Urinary bladder (tissue), 4 donors: ENCODE data around the gene PID1. TPM values are rescaled to one million over a fixed set of nuclear protein-coding genes. Genes with fewer than 3 reads are reported as not detected.

ENCODE experiments used
- DNase-seq: peaks from one replicate; pipeline ENCODE4 v3.0.0-alpha.2; 2015; ENCODE audit errors: extremely low spot score
- H3K27ac ChIP-seq: one replicate; pipeline ENCODE4 v1.5.1; 2013; ENCODE audit warnings: low read depth, mild to moderate bottlenecking, moderate library complexity
- H3K36me3 ChIP-seq: one replicate; pipeline ENCODE4 v1.6.1; 2013; ENCODE audit warnings: mild to moderate bottlenecking, moderate library complexity; ENCODE audit not compliant: insufficient read depth
- H3K4me1 ChIP-seq: one replicate; pipeline ENCODE4 v1.6.1; 2013; ENCODE audit warnings: mild to moderate bottlenecking, moderate library complexity; ENCODE audit not compliant: insufficient read depth
- H3K4me3 ChIP-seq: one replicate; pipeline ENCODE4 v1.5.1; 2013; ENCODE audit warnings: low read depth, low read length
- WGBS: extraction: QIAGEN DNeasy Blood & Tissue Kit; methylation state at CpG from one replicate; pipeline ENCODE4 v1.1.7; 2013; 5-methylcytosine and 5-hydroxymethylcytosine counted together
- polyA plus RNA-seq: library from polyadenylated mRNA; stranded (reverse); fragments of 200-250 nt; gene quantifications from one replicate; pipeline ENCODE4 v1.2.3, GENCODE V29; 2013
- total RNA-seq: library from RNA; depleted of rRNA; stranded (reverse); fragments of >200 nt; gene quantifications from one replicate; pipeline ENCODE4 v1.2.3, GENCODE V29; 2014
- donor health status: healthy with polysubstance abuse.
- donor health status: healthy.

Gene PID1, protein sequence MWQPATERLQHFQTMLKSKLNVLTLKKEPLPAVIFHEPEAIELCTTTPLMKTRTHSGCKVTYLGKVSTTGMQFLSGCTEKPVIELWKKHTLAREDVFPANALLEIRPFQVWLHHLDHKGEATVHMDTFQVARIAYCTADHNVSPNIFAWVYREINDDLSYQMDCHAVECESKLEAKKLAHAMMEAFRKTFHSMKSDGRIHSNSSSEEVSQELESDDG
- 63.9 TPM for total RNA-seq
- 85.8 TPM for polyA plus RNA-seq

DNA sequence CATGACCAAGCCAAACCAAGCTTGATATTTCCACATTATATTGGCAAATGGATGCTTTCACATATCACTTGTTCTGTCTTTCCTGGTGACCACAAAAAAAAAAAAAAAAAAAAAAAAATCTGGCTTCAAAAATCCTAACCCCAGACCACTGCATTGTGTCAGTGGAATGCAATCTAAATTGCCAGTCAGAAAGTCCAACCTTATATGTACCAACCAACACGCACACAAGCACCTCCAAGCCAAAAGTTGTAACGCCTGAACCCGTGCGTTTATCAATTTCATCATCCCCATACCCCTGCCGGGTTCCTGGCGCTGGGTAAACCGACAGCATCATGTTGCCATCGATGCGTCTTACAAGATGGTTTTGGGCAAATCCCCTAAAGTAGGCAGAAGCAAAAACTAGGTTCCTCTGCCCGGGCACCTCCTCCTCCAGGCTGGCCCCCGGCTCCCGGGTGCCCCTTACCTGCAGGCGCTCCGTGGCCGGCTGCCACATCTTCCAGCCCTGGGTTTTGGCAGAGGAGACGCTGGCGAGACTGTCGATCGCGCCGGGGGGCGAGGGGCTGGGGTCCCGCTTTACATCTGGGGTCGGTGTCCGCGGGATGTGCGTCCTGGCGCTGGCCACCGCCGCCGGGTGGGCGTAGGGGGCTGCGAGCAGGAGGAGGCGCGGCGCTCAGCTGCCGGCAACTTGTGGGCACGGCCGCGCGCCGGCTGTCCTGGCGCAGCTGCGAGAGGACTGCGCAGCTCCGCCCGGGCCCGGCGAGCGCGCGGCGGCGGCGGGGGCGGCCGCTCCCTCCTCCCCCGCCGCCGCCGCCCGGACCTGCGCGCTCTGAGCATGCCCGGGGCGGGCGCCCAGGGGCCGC, at the start of gene PID1:
Gene PID1 (minus strand): TSS at position 737 of the 860 bp plus-strand sequence. CDS start 244 bp downstream, at position 493.
- Histone ChIP-seq H3K36me3 (no peaks in the 10 kb centered on the region), H3K4me3 (peak within 1 kb of the TSS; percentile 75), H3K4me1 (no peaks in the 10 kb centered on the region), H3K27ac (peak within 1 kb of the TSS; percentile 57)
- no peak for DNase-seq
- WGBS: 2% methylated on average over 68 of the region's 68 CpGs

DNA sequence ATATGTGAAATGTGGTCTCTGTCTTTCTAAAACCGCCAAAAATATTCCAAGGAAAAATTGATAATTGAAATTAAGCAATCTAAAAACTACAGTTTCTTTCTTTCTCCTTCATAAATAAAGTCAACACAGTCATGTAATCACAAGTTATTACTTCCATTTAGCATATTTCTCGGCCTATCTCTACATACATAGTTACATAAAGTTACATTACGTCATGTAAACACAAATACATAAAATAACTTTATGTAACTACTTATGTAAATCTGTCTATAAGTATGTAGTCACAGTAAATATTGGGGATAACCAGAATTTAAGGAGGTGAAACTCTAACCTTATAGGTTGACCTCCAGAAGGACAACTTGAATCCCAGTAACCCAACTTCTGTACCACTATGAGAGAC, 48.5 kb upstream of the PID1 start:
- Histone ChIP-seq H3K4me3 (no peak overlapping the region), H3K27ac (no peak overlapping the region), H3K36me3 (no peaks in the 10 kb centered on the region), H3K4me1 (no peaks in the 10 kb centered on the region)
- no peak for DNase-seq
- whole genome bisulfite sequencing: 93% methylated on average over 3 of the region's 3 CpGs

DNA sequence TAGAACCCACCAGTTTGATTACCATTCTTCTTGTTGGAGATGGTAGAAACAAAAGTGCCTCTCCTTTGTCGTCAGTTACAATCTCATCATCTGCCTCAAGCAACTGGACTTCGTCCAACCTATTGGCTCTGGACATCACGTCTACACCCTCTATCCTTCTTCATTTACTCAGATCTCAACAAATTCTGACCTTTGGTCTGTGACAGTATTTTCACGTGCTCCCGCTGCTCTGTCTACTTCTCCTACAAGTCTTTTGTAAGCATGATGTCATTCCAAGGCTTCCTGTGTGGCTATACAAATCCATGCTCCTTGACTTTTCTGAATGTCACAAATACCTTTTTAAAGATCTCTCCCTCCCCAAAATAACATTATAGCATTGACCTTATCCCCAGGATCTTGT, 43.0 kb upstream of the PID1 start:
- WGBS: 73% methylated on average over 5 of the region's 5 CpGs
- Histone ChIP-seq H3K36me3 (no peaks in the 10 kb centered on the region), H3K27ac (no peak overlapping the region), H3K4me3 (no peak overlapping the region), H3K4me1 (no peaks in the 10 kb centered on the region)
- no peak for DNase-seq

DNA sequence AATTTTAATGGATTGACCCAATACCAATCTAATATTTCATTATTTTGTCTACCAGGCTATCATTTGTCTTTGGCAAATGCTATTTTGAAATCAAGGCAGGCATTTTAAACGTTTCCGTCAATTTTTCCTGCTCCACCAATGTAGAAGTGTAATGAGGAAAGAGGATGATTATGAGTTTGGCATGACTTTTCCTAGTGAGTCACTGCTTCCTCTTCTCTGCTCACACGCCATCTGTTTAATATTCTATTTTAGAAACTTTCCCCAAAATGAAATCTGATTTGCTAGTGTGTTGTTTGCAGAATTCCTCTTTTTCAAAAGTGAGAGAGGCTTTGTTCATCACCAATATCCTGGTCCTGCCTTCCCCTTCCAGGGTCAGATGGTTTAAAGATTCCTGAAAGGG, 42.5 kb upstream of the PID1 start:
- H3K36me3 ChIP-seq: no peaks in the 10 kb centered on the region
- H3K27ac ChIP-seq: no peak overlapping the region

DNA sequence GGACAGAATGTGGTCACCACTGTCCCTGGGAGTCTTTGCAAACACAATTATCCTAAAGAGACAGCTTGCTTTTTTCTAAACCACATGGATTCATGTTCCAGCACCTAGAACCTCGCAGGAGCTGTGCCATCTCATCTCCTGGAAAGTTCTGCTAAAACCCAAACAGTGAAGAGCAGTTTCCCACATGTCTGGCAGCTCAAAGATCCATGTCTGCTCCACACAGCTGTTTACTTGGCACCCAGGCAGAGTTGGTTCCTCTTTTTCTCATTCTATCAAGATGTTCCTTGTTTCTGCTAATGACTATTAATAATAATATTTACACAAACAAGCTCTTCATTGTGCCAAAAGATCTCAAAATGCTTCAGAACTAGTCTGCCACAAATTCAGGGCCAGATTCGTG, 30.1 kb upstream of the PID1 start:
- DNase-seq: no peak
- WGBS: 46% methylated on average over 2 of the region's 2 CpGs
- Histone ChIP-seq H3K36me3 (no peaks in the 10 kb centered on the region), H3K27ac (no peak overlapping the region), H3K4me3 (no peak overlapping the region), H3K4me1 (no peaks in the 10 kb centered on the region)

More for the DNA sequence above, 42.5 kb upstream of the PID1 start:
- DNase-seq: no peak
- WGBS: 60% methylated on average over 3 of the region's 3 CpGs
- no peaks in the 10 kb centered on the region for H3K4me1 ChIP-seq
- H3K4me3 ChIP-seq: no peak overlapping the region

DNA sequence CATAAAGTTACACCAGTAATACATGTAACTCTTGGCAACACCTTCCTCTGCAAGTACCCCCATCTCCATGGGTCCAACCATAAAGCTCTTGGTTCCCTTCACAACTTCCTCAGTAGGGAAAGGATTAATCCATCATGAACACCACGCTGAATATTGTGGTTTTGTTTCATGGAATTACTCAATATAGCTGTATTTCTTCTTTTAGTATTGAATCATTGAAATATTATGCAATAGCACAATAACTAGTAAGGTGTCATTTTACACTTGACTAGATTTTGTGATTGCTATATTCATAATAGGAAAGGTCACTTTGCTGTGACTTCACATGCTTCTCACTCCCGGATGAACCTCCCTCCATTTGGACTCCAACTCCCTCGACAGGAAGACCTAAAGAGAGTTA, 29.7 kb upstream of the PID1 start:
- WGBS: 71% methylated on average over 3 of the region's 3 CpGs
- Histone ChIP-seq H3K36me3 (no peaks in the 10 kb centered on the region), H3K4me1 (no peaks in the 10 kb centered on the region), H3K27ac (no peak overlapping the region), H3K4me3 (no peak overlapping the region)
- DNase-seq: no peak

DNA sequence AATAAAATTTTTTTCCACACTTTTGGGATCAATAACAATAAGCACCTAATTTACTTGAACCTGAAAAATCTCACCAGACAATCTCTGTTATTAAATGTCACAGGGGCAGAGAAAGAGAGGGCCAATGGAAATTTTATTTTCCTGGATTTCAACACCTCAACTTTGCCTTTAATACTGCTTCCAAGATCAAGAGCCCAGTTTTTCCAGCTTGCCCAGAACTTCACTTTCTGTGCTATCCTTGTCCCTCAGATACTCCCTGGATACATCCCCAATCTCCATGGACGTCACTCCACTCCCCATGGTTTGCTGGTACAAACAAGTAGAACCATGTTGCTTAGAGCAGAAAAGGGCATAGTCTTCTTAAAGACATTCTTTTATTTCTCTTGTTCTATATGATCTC, 29.3 kb upstream of the PID1 start:
- H3K4me1 ChIP-seq: no peaks in the 10 kb centered on the region
- no peaks in the 10 kb centered on the region for H3K36me3 ChIP-seq
- no peak overlapping the region for H3K27ac ChIP-seq
- no peak overlapping the region for H3K4me3 ChIP-seq
- 67% methylated on average over 1 of the region's 1 CpG for WGBS
- DNase-seq: no peak

DNA sequence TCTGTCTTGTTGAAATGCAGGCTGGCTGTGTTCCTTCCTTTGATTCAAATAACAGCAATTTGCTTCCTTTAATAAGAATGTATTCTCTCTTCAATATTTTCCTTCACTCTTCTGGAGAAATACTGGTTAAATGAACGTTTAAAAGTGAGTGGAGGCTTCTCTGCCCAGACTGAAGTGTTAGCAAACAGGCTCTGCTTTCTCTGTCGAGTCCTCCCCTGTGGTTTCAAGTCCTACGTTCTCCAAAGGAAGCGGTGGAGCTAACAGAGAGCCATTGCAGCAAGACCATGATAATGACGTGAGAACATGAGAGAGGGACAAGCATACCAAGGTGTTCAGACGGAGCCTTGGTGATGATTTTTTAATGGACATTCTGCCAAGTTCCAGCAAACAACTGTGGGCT, 26.2 kb upstream of the PID1 start:
- Histone ChIP-seq H3K4me3 (no peak overlapping the region), H3K27ac (no peak overlapping the region), H3K4me1 (no peaks in the 10 kb centered on the region), H3K36me3 (no peaks in the 10 kb centered on the region)
- DNase-seq: no peak
- 58% methylated on average over 6 of the region's 6 CpGs for WGBS

DNA sequence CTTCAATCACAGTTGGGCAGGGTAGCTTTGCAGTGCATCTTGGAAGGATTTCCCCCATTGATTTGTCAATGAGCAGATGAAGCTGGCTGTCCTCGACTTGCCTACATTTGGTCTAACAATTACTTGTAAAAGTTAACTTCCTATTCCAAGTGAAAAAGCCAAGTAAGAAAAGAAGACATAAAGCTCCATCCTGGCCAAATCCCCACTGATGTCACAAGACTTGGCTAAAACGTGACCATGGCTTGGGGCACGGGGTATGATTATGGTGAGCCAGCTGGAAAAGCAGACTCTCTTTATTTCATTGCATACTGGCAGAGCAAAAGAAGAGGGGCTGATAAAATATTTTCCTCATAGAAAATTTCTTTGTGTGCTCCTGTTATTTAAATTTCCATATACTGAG, 25.4 kb upstream of the PID1 start:
- no peak for DNase-seq
- no peaks in the 10 kb centered on the region for H3K36me3 ChIP-seq
- H3K4me3 ChIP-seq: no peak overlapping the region
- 64% methylated on average over 3 of the region's 3 CpGs for WGBS
- H3K27ac ChIP-seq: no peak overlapping the region
- no peaks in the 10 kb centered on the region for H3K4me1 ChIP-seq

DNA sequence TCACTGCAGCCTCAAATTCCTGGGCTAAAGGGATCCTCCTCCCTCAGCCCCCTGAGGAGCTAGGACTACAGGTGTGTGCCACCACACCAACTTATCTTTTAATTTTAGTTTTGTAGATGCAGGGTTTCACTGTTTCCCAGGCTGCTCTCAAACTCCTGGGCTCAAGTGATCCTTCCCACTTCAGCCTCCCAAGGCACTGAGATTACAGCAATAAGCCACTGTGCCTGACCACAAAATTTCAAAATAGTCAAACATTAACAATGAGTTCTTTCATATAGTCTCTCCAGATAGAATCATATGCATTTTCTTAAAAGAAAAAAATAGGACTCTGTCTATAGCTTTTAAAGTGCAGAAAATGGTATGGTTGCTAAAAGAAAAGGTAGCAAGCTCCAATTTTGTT, 24.9 kb upstream of the PID1 start:
- H3K27ac ChIP-seq: no peak overlapping the region
- H3K36me3 ChIP-seq: no peaks in the 10 kb centered on the region
- DNase-seq: no peak
- no peaks in the 10 kb centered on the region for H3K4me1 ChIP-seq
- H3K4me3 ChIP-seq: no peak overlapping the region

DNA sequence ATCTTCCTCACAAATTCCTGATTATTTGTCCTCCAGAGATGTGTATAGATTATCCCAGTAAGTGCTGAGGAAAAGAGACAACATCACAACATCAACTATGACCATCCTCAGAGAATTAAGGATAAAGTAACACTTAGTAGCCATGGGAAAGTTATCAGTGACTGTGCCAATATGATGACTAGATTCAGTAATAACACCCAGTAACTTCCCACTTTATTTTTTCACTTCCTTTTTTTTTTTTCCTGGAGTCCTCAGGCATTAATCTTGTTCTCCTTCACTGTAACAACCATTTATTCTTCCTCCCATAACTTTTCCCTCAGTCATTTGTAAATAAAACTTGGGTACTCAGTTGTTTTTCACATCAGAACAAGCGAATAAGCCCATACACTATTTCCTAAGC, 16.7 kb upstream of the PID1 start:
- 75% methylated on average over 1 of the region's 1 CpG for WGBS
- no peak for DNase-seq
- Histone ChIP-seq H3K4me3 (no peak overlapping the region), H3K36me3 (no peaks in the 10 kb centered on the region), H3K4me1 (no peaks in the 10 kb centered on the region), H3K27ac (no peak overlapping the region)

DNA sequence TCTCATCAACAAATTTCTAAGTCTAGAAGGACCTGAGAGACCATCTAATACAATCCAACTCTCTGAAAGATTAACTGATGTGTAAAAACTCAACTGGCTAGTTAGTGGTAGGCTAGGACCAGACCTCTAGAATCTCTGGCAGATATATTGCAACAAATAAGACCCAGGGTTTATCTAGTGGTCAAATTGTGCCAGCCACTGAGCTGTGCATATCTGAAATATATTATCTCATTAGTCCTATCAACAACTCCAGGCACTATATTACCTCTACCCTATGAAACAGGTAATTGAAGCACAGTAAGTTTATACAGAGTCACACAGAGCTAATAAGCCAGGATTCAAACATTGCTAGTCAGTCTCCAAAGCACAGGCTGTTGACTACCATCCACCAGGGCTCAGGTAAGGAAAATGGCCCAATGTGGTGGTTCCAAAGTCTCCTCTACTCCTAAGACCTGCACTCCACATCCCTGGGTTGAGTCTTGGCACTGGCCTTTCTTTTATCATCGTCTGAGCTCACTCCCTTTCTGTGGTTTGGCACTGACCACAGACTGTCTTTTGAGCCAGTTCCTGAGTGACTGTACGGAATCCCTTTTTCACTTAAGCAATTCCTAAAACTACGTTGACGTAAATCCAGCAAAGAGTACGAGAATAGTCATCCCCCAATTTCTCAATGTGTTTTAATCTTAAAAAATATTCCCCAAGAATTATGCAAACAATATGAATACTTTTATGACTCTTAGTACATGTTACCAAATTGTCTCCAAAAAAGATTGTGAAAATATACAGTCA, 11.9 kb upstream of the PID1 start:
- DNase-seq: no peak
- 31% methylated on average over 5 of the region's 5 CpGs for WGBS
- H3K27ac ChIP-seq: no peak overlapping the region
- H3K4me1 ChIP-seq: no peaks in the 10 kb centered on the region
- H3K4me3 ChIP-seq: no peak overlapping the region
- H3K36me3 ChIP-seq: no peaks in the 10 kb centered on the region

DNA sequence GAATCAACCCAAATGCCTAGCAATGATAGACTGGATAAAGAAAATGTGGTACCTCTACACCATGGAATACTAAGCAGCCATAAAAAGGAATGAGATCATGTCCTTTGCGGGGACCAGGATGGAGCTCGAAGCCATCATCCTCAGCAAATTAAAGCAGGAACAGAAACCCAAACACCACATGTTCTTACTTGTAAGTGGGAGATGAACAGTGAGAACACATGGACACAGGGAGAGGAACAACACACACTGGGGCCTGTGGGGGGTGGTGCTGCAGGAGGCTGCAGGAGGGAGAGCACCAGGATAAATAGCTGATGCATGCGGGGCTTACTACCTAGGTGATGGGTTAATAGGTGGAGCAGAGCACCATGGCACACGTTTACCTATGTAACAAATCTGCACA, 8.4 kb upstream of the PID1 start:
- WGBS: 88% methylated on average over 4 of the region's 4 CpGs
- DNase-seq: no peak
- Histone ChIP-seq H3K4me3 (no peak overlapping the region), H3K27ac (no peak overlapping the region), H3K4me1 (no peaks in the 10 kb centered on the region), H3K36me3 (no peaks in the 10 kb centered on the region)

DNA sequence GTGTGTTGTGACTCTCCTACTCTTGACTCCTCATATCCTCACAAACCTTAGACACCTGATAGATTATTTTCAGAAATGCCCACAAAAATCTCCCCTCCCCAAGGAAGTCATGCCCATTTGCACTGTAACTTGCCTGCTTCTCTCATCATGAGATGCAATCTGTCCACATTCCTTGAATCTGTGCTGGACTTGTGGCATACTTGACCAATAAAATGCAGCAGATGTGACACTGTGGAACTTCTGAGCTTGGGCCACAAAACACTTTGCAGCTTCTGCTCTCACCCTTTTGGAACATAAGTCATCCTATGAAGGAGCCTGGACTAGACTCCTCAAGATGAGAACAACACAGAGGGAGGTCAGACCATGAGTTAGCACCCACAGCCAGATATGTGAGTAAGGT, 4.4 kb upstream of the PID1 start:
- Histone ChIP-seq H3K4me1 (no peaks in the 10 kb centered on the region), H3K4me3 (no peak overlapping the region), H3K27ac (no peak overlapping the region), H3K36me3 (no peaks in the 10 kb centered on the region)
- DNase-seq: no peak
